HG02840 (cell line): ENCODE results near the gene DNLZ.

Experiments used
- ATAC-seq: cut with Tn5 transposase; IDR thresholded peaks from one replicate; pipeline ENCODE4 v1.9.1; 2021; ENCODE audit warnings: mild to moderate bottlenecking, moderate library complexity, moderate number of reproducible peaks; ENCODE audit not compliant: unreplicated experiment, low FRiP score

DNLZ gene

GRCh38 chr9:136347472-136348256, 15.9 kb downstream of the DNLZ start:
- no peak for ATAC-seq

- no peak for ATAC-seq
Observed at GRCh38 chr9:136346927-136347465, 16.5 kb downstream of the DNLZ start.

- no peak for ATAC-seq
Observed at GRCh38 chr9:136346157-136346481, 17.4 kb downstream of the DNLZ start.

GRCh38 chr9:136345281-136346156, 18.0 kb downstream of the DNLZ start:
- no peak for ATAC-seq

GRCh38 chr9:136344544-136345280, 18.8 kb downstream of the DNLZ start:
- no peak for ATAC-seq

GRCh38 chr9:136343884-136344269, 19.7 kb downstream of the DNLZ start:
- ATAC-seq = no peak

- no peak for ATAC-seq
Observed at GRCh38 chr9:136343121-136343883, 20.2 kb downstream of the DNLZ start.

GRCh38 chr9:136342181-136343120, 21.1 kb downstream of the DNLZ start:
- no peak for ATAC-seq

GRCh38 chr9:136341769-136342168, 21.8 kb downstream of the DNLZ start:
- ATAC-seq = no peak

GRCh38 chr9:136341042-136341655, 22.4 kb downstream of the DNLZ start:
- ATAC-seq = no peak

GRCh38 chr9:136340356-136341041, 23.0 kb downstream of the DNLZ start:
- no peak for ATAC-seq

- no peak for ATAC-seq
Observed at GRCh38 chr9:136339958-136340310, 23.6 kb downstream of the DNLZ start.

GRCh38 chr9:136339173-136339957, 24.2 kb downstream of the DNLZ start:
- no peak for ATAC-seq

GRCh38 chr9:136338511-136338910, 25.0 kb downstream of the DNLZ start:
- no peak for ATAC-seq

GRCh38 chr9:136337416-136338395, 25.8 kb downstream of the DNLZ start:
- ATAC-seq = no peak

- ATAC-seq = no peak
Observed at GRCh38 chr9:136336881-136337280, 26.7 kb downstream of the DNLZ start.
